COLO668 (cell line): Measurements from ENCODE around the gene TEAD1.

Source experiments
- DNase-seq: peaks from one replicate; lab custom pipeline; 2025; ENCODE audit not compliant: unreplicated experiment; lab: John Stamatoyannopoulos, UW

TEAD1 gene

GRCh38 chr11:12664385-12664784, 9.8 kb upstream of the TEAD1 start:
- no peak for DNase-seq

GRCh38 chr11:12666915-12667314, 7.3 kb upstream of the TEAD1 start:
- DNase-seq: no peak

- DNase-seq: no peak
Observed at GRCh38 chr11:12667646-12668045, 6.6 kb upstream of the TEAD1 start.

- no peak for DNase-seq
Observed at GRCh38 chr11:12668166-12668565, 6.1 kb upstream of the TEAD1 start.

GRCh38 chr11:12669930-12670329, 4.3 kb upstream of the TEAD1 start:
- DNase-seq: no peak

GRCh38 chr11:12671370-12671769, 2.9 kb upstream of the TEAD1 start:
- no peak for DNase-seq

GRCh38 chr11:12673601-12673923, 659 bp upstream of the TEAD1 start:
- DNase-seq: no peak

GRCh38 chr11:12674571-12674935, 332 bp downstream of the TEAD1 start:
- DNase-seq: peak; percentile 72

GRCh38 chr11:12674936-12675696, 895 bp downstream of the TEAD1 start:
- peak; percentile 68 for DNase-seq

- peak; percentile 26 for DNase-seq
Observed at GRCh38 chr11:12675951-12676711, 1.9 kb downstream of the TEAD1 start.

GRCh38 chr11:12677131-12677530, 2.9 kb downstream of the TEAD1 start:
- peak; percentile 53 for DNase-seq

GRCh38 chr11:12678092-12678491, 3.9 kb downstream of the TEAD1 start:
- DNase-seq: no peak

GRCh38 chr11:12678991-12679390, 4.8 kb downstream of the TEAD1 start:
- DNase-seq: no peak

GRCh38 chr11:12679471-12679870, 5.2 kb downstream of the TEAD1 start:
- no peak for DNase-seq

- peak; percentile 93 for DNase-seq
Observed at GRCh38 chr11:12680246-12680939, 6.2 kb downstream of the TEAD1 start.

- DNase-seq: no peak
Observed at GRCh38 chr11:12680940-12681258, 6.7 kb downstream of the TEAD1 start.

- no peak for DNase-seq
Observed at GRCh38 chr11:12681466-12681865, 7.2 kb downstream of the TEAD1 start.

- DNase-seq: no peak
Observed at GRCh38 chr11:12682288-12682687, 8.1 kb downstream of the TEAD1 start.

GRCh38 chr11:12682737-12683500, 8.7 kb downstream of the TEAD1 start:
- no peak for DNase-seq

GRCh38 chr11:12683874-12684273, 9.7 kb downstream of the TEAD1 start:
- DNase-seq: no peak

GRCh38 chr11:12684315-12684714, 10.1 kb downstream of the TEAD1 start:
- DNase-seq: no peak
